HG03097 (cell line): ENCODE measurements around the gene ERV3-1.
"Not testable (repeated sequence)": the region's sequence is repeated elsewhere in the genome, so short reads cannot be mapped to it uniquely, and the experiment has no call there.

Experiments used
- ATAC-seq: cut with Tn5 transposase; IDR thresholded peaks from one replicate; pipeline ENCODE4 v1.9.1; 2021; ENCODE audit not compliant: unreplicated experiment, low FRiP score

Gene ERV3-1, protein sequence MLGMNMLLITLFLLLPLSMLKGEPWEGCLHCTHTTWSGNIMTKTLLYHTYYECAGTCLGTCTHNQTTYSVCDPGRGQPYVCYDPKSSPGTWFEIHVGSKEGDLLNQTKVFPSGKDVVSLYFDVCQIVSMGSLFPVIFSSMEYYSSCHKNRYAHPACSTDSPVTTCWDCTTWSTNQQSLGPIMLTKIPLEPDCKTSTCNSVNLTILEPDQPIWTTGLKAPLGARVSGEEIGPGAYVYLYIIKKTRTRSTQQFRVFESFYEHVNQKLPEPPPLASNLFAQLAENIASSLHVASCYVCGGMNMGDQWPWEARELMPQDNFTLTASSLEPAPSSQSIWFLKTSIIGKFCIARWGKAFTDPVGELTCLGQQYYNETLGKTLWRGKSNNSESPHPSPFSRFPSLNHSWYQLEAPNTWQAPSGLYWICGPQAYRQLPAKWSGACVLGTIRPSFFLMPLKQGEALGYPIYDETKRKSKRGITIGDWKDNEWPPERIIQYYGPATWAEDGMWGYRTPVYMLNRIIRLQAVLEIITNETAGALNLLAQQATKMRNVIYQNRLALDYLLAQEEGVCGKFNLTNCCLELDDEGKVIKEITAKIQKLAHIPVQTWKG

DNA sequence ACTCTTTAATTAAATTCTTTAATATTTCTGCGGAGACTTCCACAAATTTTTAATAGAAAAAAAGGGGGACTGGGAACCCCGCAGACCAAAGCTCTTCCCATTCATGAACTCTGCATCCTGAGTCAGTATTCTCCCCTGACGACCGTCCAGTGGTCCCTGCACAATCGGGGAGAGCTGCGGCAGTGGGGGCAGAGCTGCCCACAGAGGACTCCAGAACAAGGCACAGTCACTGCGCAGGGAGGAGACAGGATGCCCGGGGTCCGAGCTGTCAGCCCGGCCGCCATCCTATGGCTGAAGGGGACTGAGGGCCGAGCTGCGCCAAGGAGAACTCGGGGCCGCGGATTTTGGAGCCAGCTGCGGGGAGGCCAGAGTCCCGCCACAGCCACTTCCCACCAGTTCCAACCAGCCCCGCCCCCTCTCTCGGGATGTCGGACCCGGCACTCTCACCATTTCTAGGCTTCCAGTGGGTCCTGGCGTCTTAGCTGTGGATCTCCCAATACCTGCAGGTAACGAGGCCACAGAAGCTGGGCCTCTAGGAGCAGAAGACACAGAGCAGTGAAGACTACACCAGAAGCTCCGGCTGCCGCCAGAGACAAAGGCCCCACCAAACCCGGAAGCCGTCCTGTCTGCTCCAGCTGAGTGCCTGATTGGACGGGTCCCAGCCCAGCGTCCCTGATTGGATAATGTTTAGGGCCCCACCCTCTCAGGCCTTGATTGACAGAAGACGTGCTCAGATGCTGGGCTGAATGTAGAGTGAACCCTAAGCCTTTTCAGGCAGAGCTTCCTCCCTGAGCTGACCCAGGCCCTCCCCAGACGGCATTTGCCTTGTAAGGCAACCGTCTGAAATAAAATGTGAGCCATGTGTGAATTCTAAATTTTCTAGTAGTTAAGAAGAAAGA lies at the start of gene ERV3-1:
Gene ERV3-1 (minus strand): TSS at position 594 of the 899 bp plus-strand sequence. CDS start 13,661 bp downstream, outside the sequence.
- peak; percentile 100 for ATAC-seq

DNA sequence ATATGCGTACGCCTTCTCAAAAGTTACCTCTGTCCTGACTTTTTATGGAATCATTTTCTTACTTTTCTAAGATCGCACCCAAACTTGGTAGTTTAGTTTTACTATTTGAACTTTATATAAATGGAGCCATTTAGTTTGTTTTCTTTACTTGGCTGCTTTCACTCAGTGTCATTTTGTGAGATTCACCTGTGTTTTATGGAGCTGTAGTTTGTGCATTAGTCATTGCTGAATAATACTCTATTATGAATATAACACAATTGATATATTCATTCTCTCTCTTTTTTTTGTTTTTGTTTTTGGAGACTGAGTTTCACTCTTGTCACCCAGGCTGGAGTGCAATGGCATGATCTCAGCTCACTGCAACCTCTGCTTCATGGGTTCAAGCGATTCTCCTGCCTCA lies 49.3 kb upstream of the ERV3-1 start:
- ATAC-seq, result not testable (repeated sequence)

DNA sequence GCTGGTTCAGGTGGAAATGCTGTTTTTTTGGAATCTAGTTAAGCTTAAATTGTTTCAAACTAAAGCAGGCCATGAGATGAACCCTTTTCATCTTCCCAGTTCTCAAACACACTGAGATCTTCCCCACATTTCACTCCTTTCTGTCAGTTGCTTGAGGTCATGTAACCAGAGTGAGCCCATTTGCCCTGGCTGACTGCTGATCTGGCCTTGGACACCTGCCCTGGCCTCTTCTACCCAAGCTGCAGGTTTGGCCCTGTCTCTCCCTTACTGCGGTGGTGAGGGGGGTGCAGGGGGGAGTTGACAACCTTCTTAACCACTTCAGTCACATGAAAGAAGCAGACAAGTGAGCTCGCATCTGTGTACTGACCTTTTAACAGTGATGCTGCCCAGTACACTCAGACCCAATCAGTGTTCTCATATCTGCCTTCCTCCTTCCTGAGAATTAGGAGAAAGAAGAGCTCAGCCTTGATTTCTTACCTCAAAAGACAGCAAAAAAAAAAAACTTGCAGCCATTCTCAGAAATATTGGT lies 48.0 kb upstream of the ERV3-1 start:
- not testable (repeated sequence) for ATAC-seq

DNA sequence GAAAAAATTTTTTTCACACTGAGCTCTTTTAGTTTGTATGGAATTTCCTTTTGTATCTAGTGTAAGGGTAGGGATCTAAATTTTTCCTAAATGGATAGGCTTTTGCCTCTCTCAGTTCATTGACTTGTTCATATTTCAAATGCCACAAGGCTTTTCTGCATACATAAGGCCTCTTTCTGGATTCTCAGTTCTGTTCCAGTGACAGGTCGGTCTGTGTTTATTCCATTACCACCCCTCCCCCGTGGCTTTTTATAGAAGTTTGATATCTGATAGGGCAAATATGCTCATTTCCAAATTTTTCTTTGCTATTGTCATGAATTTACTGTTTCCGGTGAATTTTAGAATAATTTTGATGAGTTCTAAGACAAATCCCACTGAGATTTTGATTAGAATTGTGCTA lies 45.2 kb upstream of the ERV3-1 start:
- ATAC-seq, result not testable (repeated sequence)

DNA sequence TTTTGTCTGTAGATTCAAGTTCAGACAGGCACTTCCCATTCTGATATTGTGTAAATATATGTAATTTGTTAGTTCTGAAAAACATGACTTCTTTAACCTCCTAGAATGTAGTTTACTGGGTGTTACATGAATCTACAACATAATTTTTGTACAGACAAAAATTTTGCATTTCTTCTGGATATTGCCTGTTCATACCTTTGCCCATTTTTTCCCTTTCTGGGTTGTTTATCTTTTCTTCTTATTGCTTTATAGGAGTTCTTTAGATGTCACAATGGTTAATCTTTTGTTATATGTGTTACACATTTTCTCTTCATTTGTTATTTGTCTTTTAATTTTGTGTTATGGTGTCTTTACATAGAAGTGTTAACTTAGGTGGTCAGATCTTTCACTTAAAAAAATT lies 44.7 kb upstream of the ERV3-1 start:
- ATAC-seq, result not testable (repeated sequence)

DNA sequence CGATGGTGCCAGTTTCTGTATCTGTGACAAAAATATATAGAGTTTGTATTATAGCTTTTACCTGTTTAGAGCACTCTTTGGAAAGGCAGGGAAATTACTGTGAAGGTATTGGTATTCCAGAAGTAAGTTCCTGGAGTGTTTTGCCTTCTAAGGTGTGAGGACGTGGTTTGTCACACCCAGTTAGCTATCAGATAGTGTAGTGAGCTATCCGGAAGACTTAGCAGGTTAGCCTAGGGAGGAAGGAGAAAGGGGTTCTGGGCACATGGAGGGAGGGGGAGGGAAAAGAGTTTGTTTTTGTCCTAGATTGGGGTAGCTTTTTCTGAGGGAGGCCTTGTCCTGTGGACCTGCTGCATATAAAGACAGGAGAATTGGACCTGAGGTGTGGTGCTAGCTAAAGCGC lies 39.8 kb upstream of the ERV3-1 start:
- ATAC-seq, result not testable (repeated sequence)

DNA sequence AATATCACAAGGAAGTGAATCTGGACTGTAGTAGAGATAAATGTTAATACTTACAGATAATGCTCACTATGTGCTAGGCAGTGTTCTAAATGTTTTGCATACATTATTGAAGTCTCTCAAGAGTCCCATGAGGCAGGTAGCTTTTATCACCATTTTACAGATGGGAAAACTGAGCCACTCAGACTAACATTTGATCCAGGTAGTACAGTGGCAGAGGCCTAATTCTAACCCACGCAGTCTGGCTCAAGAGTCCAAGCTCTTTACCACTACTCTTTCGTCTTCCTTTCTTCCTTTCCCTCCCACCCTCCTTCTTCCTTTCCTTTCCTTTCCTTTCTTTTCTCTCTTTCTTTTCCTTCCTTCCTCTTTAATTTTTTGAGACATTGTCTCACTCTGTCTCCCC lies 39.1 kb upstream of the ERV3-1 start:
- not testable (repeated sequence) for ATAC-seq

DNA sequence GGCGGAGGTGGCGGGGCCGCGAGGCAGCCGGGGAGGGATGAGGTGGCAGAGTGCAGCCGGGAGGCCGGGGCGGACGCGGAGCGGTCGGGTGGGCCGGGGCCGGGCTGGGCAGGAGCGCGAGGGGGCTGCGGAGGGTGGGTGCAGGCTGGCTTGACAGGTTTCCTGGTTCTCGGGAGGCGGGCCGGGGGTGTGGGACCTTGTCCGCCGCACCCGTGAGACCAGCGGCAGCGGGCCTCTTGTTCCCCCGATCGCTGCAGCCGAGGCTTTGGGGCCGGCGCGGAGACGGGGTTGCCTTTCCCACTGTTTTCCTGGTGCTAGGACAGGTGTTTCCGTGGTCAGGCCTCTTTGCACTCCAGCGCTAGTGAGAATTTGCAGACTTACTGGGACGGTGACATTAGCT lies 32.3 kb upstream of the ERV3-1 start:
- ATAC-seq, result peak; percentile 17

DNA sequence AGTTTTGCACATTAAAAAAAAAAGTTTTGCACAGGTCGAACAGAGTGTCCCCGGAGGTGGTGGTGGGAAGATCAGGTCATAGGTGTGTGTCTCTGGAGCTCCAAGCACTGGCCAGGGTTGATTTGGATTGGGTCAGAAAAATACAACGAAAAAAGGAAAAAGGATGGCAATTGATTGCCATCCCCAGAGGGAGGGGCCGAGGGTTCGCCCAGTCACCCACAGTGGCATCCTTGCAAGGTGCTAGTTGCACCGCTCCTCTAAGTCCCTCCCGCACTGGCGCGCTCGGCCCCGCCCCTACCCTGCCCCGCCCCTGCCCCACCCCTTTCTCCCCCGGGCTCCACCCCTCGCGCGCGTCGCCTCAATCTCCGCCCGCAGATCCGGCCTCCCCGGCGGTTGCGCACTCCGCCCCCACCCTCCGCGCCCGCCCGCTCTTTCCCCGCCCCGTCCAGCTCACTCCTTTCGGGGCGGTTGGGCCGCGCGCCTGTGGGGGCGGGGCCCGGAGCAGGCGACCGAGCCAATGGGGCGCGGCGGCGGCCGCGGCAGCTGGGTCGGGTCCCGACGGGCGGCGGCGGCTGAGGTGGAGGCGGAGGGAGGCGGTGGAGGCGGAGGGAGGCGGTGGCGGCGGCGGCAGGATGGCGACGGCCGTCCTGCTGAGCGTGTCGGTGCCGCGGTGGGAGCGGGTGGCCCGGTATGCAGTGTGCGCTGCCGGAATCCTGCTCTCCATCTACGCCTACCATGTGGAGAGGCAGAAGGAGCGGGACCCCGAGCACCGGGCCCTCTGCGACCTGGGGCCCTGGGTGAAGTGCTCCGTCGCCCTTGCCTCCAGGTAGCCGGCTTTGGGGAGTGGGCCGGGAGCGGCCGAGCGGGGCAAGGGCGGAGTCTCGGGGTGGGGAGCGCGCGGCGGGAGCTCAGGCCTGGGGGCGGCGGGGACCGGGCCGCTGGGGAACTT lies 31.5 kb upstream of the ERV3-1 start:
- peak; percentile 95 for ATAC-seq

DNA sequence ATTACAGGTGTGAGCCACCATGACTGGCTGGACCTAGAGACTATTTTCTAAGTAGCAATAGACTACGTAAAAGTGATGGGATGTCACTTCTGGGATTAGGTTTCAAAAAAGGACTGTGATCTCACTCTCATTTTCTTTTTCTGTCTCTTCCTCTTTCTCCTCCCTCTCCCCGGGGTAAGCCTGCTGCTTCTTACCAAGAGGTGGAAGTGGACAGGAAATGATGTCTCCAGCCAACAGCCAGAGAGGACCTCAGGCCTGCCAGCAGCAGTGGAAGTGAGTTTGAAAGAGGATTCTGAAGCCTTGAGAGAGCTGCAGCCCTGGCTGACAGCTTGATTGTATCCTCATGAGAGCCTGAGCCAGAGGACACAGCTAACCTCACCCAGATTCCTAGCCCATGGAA lies 30.0 kb upstream of the ERV3-1 start:
- ATAC-seq, result not testable (repeated sequence)

DNA sequence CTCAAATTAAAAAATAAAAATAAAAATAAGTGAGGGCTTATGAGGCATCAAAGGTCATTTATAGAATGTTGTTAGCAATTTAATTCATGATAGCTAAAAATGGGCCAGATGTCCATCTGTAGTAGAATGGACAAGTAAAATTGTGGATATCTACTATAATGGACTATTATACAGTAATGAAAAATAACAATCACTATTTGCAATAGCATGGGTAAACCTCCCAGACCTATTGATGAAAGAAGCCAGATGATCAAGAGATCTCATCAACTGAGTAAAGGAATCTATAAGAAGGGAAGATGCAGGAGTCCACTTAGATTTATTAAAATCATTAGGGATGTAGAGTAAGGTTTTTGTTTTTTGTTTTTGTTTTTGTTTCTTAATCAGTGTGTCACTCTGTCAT lies 29.0 kb upstream of the ERV3-1 start:
- not testable (repeated sequence) for ATAC-seq

DNA sequence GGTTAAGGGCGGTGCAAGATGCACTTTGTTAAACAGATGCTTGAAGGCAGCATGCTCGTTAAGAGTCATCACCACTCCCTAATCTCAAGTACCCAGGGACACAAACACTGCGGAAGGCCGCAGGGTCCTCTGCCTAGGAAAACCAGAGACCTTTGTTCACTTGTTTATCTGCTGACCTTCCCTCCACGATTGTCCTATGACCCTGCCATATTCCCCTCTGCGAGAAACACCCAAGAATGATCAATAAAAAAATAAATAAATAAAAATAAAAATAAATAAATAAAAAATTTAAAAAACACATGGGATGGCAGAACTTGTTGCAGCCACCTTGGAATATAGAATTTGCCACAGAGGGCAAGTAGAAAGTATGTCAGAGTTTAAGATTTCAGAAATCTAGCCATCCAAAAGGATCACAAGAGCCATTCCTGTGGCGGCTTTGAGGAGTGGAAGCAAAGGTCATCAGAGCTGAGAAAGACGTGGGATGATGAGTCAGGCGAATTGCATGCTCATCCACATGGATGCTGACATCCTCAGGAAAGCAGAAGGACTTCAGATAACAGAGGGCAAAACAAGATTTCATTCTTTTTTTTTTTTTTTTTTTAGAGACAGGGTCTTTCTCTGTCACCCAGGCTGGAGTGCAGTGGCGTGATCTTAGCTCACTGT lies 27.8 kb upstream of the ERV3-1 start:
- not testable (repeated sequence) for ATAC-seq

DNA sequence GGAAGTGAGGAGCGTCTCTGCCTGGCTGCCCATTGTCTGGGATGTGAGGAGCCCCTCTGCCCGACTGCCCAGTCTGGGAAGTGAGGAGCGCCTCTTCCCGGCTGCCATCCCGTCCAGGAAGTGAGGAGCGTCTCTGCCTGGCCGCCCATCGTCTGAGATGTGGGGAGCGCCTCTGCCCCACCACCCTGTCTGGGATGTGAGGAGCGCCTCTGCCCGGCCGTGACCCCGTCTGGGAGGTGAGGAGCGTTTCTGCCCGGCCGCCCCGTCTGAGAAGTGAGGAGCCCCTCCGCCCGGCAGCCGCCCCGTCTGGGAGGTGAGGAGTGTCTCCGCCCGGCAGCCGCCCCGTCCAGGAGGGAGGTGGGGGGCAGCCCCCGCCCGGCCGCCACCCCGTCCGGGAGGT lies 26.9 kb upstream of the ERV3-1 start:
- ATAC-seq, result not testable (repeated sequence)

DNA sequence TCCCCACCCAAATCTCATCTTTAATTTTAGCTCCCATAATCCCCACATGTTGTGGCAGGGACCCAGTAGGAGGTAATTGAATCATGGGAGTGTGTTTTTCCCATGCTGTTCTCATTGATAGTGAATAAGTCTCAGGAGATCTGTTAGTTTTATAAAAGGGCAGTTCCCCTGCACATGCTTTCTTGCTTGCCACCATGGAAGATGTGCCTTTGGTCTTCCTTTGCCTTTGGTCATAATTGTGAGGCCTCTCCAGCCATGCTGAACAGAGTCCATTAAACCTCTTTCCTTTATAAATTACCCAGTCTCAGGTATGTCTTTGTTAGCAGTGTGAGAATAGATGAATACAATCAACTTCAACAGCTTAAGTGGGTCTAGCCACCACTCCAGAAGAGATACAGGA lies 18.5 kb upstream of the ERV3-1 start:
- ATAC-seq, result not testable (repeated sequence)

DNA sequence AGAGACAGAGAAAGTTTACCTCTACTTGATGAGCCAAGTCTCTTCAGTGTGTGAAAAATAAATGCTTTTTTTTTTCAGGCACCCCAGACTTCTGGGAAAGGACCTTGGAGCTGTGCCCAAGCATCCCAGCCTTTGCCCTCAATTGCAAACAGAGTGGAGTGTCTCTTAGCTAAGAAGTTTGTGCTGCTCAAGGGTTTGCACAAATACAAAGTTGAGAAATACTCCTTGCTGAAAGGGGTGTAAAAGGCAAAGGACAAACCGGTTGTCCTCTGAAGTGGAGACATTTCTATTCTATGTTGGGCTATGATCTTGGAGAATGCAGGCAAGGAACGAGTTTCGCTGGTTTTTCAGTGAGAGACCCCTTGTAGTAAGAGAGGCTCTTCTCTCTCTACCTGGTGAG lies 14.5 kb upstream of the ERV3-1 start:
- ATAC-seq, result not testable (repeated sequence)

DNA sequence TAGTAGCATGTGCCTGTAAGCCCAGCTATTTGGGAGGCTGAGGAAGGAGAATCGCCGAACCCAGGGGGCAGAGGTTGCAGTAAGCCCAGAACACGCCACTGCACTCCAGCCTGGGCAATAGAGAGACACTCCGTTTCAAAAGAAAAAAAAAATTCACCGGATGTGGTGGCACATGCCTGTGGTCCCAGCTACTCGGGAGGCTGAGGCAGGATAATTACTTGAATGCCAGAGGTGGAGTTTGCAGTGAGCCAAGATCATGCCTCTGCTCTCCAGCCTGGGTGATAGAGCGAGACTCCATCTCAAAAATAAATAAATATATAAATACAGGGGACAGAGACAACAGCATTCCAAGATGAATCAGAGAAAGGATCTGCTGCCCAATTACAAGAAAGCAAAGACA lies 3.4 kb upstream of the ERV3-1 start:
- not testable (repeated sequence) for ATAC-seq

DNA sequence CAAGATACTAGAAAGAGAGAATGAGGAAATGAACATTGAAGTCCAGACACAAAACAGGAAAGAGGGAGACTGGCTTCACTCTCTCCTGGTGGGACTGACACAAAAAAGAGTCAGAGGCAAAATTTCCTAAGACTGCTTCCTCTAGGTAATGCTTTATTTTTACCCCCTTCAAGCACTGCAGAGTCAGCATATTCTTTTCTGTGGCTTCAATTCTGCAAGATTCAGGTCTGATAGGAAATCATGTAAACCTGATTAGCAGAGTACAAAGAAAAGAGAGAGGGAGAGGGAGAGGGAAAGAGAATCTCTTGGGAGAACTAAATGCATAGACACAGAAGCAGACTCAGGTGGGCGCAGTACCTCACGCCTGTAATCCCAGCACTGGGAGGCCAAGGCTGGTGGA lies 2.9 kb upstream of the ERV3-1 start:
- not testable (repeated sequence) for ATAC-seq

DNA sequence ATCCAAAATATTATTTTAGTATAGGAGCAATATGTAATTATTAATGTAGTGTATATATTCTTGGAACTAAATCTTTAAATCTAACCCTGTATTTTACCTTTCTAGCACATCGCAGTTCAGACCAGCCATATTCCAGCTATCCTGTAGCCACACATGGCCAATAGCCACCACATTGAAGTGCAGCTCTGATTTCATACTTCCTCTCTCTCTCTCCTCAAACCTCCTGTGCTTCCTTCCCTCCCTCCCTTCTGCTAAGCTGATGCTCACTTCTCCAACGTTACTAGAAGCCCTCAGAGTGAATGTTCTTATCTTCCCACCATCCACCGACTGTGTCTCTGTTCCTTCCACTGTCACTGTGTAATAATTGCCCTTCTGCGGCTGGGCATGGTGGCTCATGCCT lies 549 bp upstream of the ERV3-1 start:
- not testable (repeated sequence) for ATAC-seq

DNA sequence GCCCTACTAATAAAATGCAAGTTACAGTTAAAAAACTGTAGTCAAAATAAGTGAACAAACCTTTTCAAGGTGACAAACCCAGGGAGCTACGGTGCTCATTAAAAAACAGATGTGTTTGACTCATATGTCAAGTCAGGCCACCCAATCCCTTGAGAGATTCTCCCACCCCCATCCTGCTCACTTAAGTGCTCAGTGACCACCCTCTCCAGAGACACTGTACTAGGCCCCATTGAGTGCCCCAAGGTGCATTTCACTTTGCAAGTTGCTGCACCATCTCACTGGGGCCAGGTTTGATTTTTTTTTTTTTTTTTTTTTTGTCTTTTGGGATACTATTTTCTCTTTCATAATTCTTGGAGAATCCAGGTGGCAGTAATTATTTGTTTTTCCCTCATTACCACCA lies 1.9 kb downstream of the ERV3-1 start:
- no peak for ATAC-seq
